HG02763 (cell line): ENCODE results near the gene NUMBL.
"Not testable (repeated sequence)": the region's sequence is repeated elsewhere in the genome, so short reads cannot be mapped to it uniquely, and the experiment has no call there.

Experiments used
- ATAC-seq: cut with Tn5 transposase; IDR thresholded peaks from one replicate; pipeline ENCODE4 v1.9.1; 2021; ENCODE audit warnings: mild to moderate bottlenecking, moderate library complexity; ENCODE audit not compliant: unreplicated experiment

The NUMBL gene

DNA sequence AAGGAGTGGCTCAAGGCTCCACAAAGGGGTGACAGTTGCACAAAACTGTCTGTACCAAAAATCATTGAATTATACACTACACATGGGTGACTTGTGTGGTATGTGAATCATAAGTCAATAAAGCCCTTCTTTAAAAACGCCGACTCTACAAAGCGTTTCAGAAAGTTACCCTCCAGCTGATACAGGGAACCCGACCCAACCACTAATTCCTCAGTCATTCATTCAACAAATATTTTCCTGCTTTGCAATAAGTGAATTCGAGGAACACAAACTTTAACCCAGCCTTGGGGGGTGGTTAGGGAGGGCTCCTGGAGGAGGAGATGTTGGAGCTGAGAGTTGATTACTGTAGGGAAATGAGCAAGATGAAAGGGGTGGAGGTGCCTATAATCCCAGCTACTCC lies 57.2 kb downstream of the NUMBL start:
- ATAC-seq = no peak

DNA sequence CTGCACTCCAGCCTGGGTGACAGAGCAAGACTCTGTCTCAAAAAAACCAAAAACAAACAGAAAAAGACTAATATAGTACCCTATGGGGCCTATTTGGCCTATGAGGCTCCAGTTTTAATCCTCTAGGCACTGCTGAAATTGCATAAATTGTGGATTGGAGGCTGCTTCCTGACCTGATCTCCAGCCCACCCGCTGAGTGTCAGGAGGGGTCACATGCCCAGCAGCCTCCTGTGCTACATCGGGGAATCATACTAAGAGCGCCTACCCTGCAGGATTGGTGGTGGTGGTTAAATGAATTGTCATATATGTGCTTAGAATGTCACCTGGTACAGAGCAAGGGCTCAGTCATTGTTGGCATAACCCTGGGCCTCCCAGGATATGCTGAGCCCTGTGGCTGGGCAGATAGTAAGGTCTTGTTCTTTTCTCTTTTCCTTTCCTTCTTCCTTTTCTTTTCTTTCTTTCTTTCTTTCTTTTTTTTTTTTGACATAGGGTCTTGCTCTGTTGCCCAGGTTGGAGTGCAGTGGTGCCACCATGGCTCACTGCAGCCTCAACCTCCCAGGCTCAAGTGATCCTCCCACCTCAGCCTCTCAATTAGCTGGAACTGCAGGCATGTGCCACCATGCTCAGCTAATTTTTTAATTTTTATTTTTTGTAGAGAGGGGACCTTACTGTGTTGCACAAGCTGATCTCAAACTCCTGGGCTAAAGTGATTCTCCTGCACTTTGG lies 58.0 kb downstream of the NUMBL start:
- no peak for ATAC-seq

DNA sequence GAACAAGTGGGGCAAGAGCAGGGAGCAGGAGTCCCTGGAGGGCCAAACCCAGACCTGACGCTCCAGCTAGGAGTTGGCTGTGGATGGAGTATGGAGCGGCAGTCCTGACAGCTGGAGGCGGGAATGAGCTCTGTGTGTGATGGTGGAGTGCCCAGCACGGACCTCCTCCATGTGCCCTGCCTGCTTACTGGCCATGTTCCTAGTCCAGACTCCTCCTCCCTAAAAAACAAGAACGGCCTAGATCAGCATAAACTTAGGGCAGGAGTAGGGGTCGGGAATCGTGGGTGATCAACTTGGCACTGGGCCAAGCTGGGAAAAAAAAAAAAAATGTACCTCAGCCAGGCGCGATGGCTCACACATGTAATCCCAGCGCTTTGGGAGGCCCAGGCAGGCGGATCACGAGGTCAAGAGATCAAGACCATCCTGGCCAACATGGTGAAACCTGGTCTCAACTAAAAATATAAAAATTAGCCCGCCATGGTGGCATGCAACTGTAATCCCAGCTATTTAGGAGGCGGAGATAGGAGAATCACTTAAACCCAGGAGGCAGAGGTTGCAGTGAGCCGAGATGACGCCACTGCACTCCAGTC lies 59.8 kb downstream of the NUMBL start:
- ATAC-seq = no peak

DNA sequence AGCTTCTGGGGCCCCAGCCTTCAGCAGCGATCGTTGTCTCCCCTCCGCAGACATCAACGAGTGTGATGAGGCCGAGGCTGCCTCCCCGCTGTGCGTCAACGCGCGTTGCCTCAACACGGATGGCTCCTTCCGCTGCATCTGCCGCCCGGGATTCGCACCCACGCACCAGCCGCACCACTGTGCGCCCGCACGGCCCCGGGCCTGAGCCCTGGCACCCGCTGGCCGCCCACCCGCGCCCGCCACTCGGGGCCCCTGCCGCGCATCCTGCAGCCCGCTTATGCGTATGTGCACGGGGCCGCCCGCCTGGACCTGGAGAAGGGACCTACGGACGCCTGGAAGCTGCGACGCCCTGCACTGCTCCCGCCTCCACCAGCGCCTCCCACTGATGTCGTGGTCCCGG lies 61.1 kb downstream of the NUMBL start:
- ATAC-seq = no peak

DNA sequence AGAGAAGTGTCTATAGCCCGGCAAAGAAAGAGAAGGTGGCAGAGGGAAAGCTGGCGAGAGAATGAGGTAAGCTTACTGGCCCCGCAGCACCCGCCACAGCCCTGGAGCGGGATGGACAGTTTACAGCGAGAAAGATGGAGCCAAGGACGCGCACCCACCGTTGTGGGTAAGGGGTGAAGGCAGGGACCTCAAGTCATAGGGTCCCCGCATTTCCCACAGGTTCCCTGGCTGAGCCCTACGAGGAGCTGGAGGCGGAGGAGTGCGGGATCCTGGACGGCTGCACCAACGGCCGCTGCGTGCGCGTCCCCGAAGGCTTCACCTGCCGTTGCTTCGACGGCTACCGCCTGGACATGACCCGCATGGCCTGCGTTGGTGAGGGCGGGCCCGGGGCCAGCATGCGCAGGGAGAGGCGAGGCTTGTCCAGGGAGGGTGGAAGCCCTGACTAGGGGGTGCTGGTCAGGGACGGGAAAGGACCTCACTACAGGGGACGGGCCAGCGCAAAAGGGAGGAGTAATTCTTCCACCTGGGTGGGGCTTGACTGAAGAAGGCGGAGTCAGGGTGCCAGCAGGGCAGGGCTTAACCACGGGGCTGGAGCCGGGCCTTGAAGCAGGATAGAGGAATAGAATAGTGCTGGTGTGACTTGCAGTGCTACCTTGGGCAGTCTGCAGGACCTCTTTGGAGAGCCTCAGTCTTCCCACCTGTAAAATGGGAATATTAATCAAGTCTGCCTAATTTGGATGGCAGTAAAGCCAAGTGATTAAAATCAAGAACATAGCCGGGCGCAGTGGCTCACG lies 62.8 kb downstream of the NUMBL start:
- no peak for ATAC-seq

DNA sequence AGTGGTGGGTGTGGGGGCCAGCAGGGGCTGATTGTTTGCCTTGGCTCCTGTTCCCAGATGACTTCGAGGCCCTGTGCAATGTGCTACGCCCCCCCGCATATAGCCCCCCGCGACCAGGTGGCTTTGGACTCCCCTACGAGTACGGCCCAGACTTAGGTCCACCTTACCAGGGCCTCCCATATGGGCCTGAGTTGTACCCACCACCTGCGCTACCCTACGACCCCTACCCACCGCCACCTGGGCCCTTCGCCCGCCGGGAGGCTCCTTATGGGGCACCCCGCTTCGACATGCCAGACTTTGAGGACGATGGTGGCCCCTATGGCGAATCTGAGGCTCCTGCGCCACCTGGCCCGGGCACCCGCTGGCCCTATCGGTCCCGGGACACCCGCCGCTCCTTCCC lies 63.5 kb downstream of the NUMBL start:
- no peak for ATAC-seq

DNA sequence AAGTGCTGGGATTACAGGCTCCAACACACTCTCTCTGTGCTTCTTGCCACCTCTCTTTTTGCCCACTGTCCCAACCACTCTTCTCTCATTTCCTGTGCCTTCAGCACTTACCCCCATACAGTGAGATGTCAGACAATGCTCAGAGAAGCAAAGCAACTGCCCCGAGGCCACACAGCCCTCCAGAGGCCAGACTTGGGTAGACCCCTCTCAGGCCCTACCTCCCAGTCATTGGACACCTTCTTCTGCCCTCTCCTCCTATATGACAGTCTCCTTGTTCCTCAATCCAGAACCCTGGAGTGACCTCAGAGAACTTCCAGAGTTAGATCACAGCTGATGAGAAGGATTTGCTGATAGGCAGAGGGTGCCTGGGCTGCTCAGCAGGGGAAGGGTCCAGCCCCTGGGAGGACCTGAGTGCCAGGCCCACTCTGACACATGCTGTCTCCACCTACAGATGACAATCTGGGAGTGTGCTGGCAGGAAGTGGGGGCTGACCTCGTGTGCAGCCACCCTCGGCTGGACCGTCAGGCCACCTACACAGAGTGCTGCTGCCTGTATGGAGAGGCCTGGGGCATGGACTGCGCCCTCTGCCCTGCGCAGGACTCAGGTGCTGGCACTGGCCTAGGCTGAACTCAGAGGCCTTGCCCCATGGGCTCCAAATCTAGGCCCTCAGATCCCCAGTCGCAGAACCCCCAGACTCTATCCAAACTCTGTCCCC lies 64.9 kb downstream of the NUMBL start:
- no peak for ATAC-seq

DNA sequence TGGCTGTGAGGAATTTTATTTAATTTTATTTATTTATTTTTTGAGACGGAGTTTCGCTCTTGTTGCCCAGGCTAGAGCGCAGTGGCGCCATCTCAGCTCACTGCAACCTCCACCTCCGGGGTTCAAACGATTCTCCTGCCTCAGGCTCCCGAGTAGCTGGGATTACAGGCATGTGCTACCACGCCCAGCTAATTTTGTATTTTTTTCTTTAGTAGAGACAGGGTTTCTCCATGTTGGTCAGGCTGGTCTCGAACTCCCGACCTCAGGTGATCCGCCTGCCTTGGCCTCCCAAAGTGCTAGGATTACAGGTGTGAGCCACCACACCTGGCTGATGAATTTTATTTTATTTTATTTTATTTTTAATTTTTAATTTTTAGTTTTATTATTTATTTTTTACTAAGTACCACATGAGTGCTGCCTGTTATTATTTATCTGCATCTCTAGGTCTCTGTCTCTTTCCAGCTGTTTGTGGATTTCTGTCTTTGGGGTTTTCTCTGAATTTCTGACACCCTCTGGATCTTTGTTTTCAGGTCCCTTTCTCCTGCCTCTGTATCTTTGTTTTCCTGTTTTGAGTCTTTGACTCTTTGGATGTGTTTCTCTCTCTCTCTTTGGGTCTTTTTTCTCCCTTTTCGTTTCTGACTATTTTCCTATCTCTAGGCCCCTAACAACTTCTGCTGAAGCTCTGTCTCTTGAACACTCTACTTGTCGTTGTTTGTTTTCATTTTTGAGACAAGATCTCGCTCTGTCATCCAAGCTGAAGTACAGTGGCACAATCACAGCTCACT lies 65.9 kb downstream of the NUMBL start:
- not testable (repeated sequence) for ATAC-seq

DNA sequence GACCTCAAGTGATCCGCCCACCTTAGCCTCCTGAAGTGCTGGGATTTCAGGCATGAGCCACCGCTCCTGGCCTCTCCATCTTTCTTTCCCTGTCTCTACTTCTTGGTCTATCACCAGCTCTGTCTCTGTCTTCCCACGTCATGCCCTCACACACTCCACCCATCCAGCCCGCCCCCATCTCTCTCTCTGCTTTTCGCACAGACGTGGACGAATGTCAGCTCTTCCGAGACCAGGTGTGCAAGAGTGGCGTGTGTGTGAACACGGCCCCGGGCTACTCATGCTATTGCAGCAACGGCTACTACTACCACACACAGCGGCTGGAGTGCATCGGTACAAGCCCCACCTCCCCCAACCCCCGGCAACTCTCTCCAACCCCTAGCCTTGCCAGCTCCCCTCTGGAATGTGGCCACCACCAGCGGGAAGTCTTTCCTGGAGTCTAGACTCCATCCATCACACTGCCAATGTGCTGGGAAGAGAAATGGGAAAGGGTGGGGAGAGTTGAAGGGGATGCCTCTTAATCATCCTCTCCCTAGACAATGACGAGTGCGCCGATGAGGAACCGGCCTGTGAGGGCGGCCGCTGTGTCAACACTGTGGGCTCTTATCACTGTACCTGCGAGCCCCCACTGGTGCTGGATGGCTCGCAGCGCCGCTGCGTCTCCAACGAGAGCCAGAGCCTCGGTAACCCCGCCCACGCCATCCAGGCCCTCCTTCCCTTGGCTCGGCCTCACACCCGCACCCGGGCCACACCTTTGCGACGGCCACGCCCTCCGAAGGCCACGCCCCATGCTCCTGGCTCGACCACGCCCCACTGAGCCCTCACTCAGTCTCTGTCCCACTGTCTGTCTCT lies 66.8 kb downstream of the NUMBL start:
- no peak for ATAC-seq

DNA sequence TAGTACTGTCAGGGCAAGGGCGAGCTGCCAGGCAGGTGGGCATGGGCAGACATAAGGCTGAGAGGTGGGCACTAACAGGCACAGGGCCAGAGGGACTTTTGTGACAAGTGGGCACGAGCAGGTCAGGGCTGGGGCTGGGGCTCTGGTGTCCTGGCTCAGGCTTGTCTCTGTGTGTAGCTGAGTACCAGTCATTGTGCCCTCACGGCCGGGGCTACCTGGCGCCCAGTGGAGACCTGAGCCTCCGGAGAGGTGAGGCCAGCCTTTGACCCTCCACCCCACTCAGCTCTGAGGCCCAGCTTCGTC lies 67.7 kb downstream of the NUMBL start:
- ATAC-seq = no peak

DNA sequence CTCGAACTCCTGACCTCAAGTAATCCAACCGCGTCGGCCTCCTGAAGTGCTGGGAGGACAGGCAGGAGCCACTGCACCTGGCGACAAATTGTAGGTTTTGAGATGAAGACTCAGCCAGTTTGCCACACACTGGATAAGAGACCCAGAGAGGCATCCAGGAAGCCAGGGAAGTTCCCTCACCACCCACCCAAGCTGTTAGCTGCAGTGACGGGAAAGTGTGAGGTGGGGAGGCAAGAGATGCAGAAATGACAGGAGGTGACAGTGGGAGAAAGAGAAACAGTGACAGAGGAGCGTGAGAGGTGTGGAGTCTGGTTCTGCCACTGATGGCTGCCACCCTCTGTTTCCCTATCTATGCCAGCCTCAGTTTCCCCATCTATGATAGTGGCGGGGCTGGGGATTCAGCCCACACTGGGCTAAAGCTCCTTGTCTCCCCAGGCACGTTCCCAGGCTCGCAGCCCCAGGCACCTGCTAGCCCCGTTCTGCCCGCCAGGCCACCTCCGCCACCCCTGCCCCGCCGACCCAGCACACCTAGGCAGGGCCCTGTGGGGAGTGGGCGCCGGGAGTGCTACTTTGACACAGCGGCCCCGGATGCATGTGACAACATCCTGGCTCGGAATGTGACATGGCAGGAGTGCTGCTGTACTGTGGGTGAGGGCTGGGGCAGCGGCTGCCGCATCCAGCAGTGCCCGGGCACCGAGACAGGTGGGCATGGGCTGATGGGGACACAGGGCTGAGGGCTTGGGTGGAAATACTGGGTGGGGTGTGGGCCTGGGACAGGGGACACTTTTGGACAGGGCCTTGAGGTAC lies 68.3 kb downstream of the NUMBL start:
- no peak for ATAC-seq

DNA sequence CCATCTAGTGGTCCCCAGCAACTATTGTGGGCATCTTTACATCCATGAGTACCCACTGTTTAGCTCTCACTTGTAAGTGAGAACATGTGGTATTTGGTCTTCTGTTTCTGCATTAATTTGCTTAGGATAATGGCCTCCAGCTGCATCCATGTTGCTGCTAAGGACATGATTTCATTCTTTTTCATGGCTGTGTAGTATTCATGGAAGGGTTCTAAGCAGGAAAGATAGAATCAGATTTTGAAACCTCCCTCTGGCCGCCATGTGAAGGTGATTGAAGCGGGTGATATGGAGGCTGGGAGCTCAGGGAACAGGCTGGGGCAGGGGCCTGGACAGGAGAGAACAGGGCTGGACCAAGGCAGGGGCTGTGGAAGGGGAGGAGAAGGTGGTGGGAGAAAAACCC lies 69.2 kb downstream of the NUMBL start:
- ATAC-seq = no peak

DNA sequence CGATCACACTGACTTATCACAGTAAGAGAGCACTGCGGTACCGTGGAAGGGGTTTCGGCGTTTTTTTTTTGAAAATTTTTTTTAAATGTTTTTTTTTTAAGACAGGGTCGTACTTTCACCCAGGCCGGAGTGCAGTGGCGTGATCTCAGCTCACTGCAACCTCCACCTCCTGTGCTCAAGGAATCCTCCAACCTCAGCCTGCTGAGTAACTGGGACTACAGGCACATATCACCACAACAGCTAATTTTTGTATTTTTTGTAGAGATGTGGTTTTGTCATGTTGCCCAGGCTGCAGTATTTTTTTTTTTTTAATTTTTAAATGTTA lies 70.3 kb downstream of the NUMBL start:
- ATAC-seq = no peak

DNA sequence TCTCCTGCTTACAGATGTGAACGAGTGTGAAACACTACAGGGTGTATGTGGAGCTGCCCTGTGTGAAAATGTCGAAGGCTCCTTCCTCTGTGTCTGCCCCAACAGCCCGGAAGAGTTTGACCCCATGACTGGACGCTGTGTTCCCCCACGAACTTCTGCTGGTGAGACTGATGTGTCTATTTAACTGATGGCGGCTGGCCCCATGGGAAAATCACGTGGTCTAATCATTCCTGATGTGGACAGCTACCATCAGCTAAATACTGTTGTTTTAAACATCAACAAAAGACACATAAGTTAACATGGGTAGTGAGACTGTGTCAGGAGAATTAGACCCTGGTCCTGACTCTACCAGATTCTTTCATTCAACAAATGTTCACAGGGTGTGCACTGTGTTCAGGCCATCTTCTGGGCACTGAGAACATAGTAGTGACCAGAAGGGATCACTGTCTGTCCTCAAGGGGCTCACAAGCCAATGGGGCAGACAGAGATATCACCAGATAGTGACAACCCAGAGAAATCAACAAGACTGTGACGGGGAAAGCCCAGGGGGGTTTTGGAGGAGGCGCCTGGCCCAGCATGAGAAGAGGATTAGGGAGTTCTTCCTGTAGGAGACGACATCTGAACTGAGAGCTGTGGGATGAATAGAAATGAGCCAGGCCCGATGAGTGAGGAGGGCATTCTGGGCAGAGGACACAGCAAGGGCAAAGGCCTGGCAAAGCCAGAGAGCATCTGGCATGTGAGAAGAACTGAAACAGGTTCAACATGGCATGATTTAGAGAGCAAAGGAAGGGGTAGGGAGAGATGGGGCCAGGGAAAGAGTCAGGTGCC lies 70.9 kb downstream of the NUMBL start:
- no peak for ATAC-seq

DNA sequence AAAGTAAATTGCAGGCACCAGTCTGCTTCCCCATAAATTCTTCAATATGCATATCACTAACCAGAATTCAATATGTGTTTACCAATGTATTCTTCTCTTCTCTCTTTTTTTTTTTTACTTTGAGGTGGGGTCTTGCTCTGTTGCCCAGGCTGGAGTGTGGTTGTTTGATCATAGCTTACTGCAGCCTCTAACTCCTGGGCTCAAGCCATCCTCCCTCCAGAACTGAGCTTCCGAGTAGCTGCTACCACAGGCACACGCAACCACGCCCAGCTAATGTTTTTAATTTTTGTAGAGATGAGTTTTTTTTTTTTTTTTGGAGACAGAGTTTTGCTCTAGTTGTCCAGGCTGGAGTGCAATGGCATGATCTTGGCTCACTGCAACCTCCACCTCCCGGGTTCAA lies 72.5 kb downstream of the NUMBL start:
- no peak for ATAC-seq

DNA sequence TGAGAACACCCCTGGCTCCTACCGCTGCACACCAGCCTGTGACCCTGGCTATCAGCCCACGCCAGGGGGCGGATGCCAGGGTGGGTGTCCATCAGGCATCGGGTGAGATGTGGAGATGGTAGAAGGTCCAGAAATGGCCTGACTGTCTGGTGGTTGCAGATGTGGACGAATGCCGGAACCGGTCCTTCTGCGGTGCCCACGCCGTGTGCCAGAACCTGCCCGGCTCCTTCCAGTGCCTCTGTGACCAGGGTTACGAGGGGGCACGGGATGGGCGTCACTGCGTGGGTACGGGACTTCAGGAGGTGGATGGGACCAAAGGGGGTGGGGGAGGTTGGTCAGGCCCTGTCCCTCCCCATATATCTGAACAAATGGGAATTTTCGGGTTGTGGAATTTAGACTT lies 73.5 kb downstream of the NUMBL start:
- ATAC-seq = no peak

DNA sequence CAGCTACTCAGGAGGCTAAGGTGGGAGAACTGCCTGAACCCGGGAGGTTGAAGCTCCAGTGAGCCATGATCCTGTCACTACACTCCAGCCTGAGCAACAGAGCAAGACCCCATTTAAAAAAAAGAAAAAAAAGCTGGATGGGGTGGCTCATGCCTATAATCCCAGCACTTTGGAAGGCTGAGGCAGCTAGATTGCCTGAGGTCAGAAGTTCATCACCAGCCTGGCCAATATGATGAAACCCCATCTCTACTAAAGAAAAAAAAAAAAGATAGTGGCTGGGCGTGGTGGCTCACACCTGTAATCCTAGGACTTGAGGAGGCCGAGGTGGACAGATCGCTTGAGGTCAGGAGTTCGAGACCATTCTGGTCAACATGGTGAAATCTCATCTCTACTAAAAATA lies 74.3 kb downstream of the NUMBL start:
- ATAC-seq = no peak
